Subcutaneous abdominal adipose tissue (tissue), 5 donors: ENCODE measurements around the gene SRC.
A peak's percentile ranks its signal among the peaks of the same experiment; 100 is the strongest.

Experiments
- H3K27ac ChIP-seq: one replicate; pipeline ENCODE4 v1.7.0; 2013; ENCODE audit warnings: low read depth, mild to moderate bottlenecking, inconsistent platforms, low read length, moderate library complexity
- H3K27me3 ChIP-seq, 5 donors: one replicate each; pipeline ENCODE4 v1.7.0; 2013; ENCODE audit warnings: low read length in 5 of 5, inconsistent platforms in 1 of 5; ENCODE audit not compliant: control insufficient read depth in 5 of 5, insufficient read depth in 4 of 5
- H3K36me3 ChIP-seq, 5 donors: one replicate each; pipeline ENCODE4 v1.7.0; 2013; ENCODE audit warnings: low read length in 5 of 5; ENCODE audit not compliant: control insufficient read depth in 5 of 5, insufficient read depth in 5 of 5
- H3K4me1 ChIP-seq, 5 donors: one replicate each; pipeline ENCODE4 v1.7.0; 2013; ENCODE audit warnings: low read length in 5 of 5, mild to moderate bottlenecking in 3 of 5, moderate library complexity in 1 of 5; ENCODE audit not compliant: control insufficient read depth in 5 of 5, insufficient read depth in 5 of 5
- H3K4me3 ChIP-seq, 5 donors: one replicate each; pipeline ENCODE4 v1.7.0; 2013; ENCODE audit warnings: low read length in 5 of 5, low read depth in 1 of 5
- H3K9ac ChIP-seq, 5 donors: one replicate each; pipeline ENCODE4 v1.7.0; 2013; ENCODE audit warnings: low read length in 5 of 5, mild to moderate bottlenecking in 4 of 5, moderate library complexity in 3 of 5
- H3K9me3 ChIP-seq, 5 donors: one replicate each; pipeline ENCODE4 v1.7.0; 2013; ENCODE audit warnings: low read length in 5 of 5; ENCODE audit not compliant: control insufficient read depth in 5 of 5
- donor health status: healthy.
- donor health status: healthy.
- donor health status: healthy.
- donor health status: healthy.
- donor health status: healthy.

SRC gene

GRCh38 chr20:37355252-37356180 is 9.6 kb downstream of the SRC start:
- Histone ChIP-seq H3K4me1 (peaks cover 0 to 39% (median 36%) of the 10 kb centered on the region in 5 donors), H3K9me3 (no peaks in the 10 kb centered on the region), H3K4me3 (no peak overlapping the region), H3K27me3 (no peaks in the 10 kb centered on the region), H3K27ac (no peak overlapping the region), H3K9ac (no peak overlapping the region), H3K36me3 (no peaks in the 10 kb centered on the region)

GRCh38 chr20:37356387-37356786 is 10.4 kb downstream of the SRC start:
- no peaks in the 10 kb centered on the region for H3K36me3 ChIP-seq
- H3K27me3 ChIP-seq = no peaks in the 10 kb centered on the region
- peaks cover 0 to 39% (median 36%) of the 10 kb centered on the region in 5 donors for H3K4me1 ChIP-seq
- peak overlapping the region in 2 of 5 donors; percentile 11 to 49 for H3K9ac ChIP-seq
- H3K9me3 ChIP-seq = no peaks in the 10 kb centered on the region
- peak overlapping the region in 1 of 5 donors; percentile 3 for H3K4me3 ChIP-seq
- no peak overlapping the region for H3K27ac ChIP-seq

- H3K36me3 ChIP-seq = no peaks in the 10 kb centered on the region
- no peaks in the 10 kb centered on the region for H3K9me3 ChIP-seq
- peaks cover 0 to 38% (median 34%) of the 10 kb centered on the region in 5 donors for H3K4me1 ChIP-seq
- H3K27ac ChIP-seq = no peak overlapping the region
- H3K9ac ChIP-seq = peak overlapping the region in 1 of 5 donors; percentile 49
- H3K4me3 ChIP-seq = peak overlapping the region in 1 of 5 donors; percentile 3
- no peaks in the 10 kb centered on the region for H3K27me3 ChIP-seq
These were observed 11.0 kb downstream of the SRC start for GRCh38 chr20:37356961-37357371.

DNA sequence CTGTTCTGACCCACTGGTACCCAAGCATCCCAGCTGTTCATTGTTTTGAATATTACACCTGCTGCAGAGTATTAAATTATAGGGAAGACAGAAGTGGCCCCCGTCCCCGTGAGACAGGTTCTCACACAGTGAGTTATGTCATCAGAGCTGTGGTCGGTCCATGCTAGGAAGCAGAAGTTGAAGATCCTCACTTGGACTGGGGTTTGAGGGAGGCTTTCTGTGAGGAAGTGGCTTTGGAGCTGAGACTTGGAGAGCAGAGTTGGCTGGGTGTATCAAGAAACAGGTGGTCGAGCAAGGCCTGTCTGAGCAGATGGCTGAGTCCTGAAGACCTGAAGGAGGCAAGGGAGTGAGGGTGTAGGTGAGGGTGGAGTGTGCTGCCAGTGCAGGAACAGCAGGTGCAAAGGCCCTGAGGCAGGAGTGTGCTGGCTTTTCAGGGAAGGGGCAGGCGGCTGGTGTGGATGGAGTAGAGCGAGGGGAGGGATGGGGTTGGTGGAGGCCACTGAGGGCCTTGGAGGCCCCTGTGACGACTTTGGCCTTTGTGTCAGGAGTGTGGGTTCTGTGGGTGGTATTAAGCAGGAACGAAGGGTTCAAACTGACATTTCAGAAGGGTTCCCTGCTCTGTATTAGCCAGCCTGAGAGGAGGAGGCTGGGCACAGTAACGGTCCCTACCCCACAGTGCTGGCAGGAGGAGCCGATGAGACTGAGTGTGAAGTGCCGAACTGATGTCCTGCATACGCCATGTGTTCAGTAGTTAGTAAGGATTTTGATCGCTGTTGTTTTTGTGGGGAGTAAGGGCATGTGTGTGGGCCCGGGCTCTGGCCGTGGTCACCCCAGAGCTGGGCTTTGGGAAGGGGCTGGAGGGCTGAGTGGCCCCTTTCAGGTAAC is 11.8 kb downstream of the SRC start:
- H3K9ac ChIP-seq = peak overlapping the region in 1 of 5 donors; percentile 58
- no peaks in the 10 kb centered on the region for H3K27me3 ChIP-seq
- H3K4me1 ChIP-seq = peaks cover 0 to 38% (median 33%) of the 10 kb centered on the region in 5 donors
- no peak overlapping the region for H3K4me3 ChIP-seq
- H3K9me3 ChIP-seq = no peaks in the 10 kb centered on the region
- H3K36me3 ChIP-seq = no peaks in the 10 kb centered on the region
- no peak overlapping the region for H3K27ac ChIP-seq

GRCh38 chr20:37358366-37359150 is 12.6 kb downstream of the SRC start:
- no peaks in the 10 kb centered on the region for H3K36me3 ChIP-seq
- no peak overlapping the region for H3K27ac ChIP-seq
- H3K9ac ChIP-seq = peak overlapping the region in 1 of 5 donors; percentile 58
- peak overlapping the region in 1 of 5 donors; percentile 3 for H3K4me3 ChIP-seq
- peaks cover 0 to 38% (median 33%) of the 10 kb centered on the region in 5 donors for H3K4me1 ChIP-seq
- no peaks in the 10 kb centered on the region for H3K27me3 ChIP-seq
- H3K9me3 ChIP-seq = no peaks in the 10 kb centered on the region

DNA sequence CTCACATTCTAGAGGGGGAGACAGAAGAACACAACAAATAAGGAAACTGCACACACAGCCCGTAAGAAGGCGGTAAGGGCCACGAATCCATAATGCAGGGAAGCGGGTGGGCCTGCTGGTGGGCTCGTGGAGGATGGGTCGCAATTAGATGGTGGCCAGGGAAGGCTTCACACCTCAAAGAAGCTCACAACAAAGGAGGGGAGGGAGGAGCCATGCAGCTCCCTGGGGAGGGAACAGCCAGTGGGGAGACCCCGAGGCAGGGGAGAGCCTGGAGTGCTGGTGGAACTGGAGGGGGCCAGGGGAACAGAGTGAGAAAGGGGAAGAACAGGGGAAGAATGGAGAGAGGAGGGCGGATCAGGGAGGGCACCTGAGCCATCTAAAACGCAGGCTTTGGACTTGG is 13.4 kb downstream of the SRC start:
- H3K36me3 ChIP-seq = peaks cover 0 to 3% (median 0%) of the 10 kb centered on the region in 5 donors
- no peaks in the 10 kb centered on the region for H3K27me3 ChIP-seq
- no peak overlapping the region for H3K9ac ChIP-seq
- H3K9me3 ChIP-seq = no peaks in the 10 kb centered on the region
- no peak overlapping the region for H3K4me3 ChIP-seq
- peaks cover 0 to 38% (median 33%) of the 10 kb centered on the region in 5 donors for H3K4me1 ChIP-seq
- no peak overlapping the region for H3K27ac ChIP-seq

- Histone ChIP-seq H3K36me3 (peaks cover 0 to 3% (median 0%) of the 10 kb centered on the region in 5 donors), H3K9ac (no peak overlapping the region), H3K27me3 (no peaks in the 10 kb centered on the region), H3K9me3 (no peaks in the 10 kb centered on the region), H3K4me1 (peaks cover 0 to 38% (median 33%) of the 10 kb centered on the region in 5 donors), H3K27ac (no peak overlapping the region), H3K4me3 (no peak overlapping the region)
These were observed 13.9 kb downstream of the SRC start for GRCh38 chr20:37359836-37360235.

DNA sequence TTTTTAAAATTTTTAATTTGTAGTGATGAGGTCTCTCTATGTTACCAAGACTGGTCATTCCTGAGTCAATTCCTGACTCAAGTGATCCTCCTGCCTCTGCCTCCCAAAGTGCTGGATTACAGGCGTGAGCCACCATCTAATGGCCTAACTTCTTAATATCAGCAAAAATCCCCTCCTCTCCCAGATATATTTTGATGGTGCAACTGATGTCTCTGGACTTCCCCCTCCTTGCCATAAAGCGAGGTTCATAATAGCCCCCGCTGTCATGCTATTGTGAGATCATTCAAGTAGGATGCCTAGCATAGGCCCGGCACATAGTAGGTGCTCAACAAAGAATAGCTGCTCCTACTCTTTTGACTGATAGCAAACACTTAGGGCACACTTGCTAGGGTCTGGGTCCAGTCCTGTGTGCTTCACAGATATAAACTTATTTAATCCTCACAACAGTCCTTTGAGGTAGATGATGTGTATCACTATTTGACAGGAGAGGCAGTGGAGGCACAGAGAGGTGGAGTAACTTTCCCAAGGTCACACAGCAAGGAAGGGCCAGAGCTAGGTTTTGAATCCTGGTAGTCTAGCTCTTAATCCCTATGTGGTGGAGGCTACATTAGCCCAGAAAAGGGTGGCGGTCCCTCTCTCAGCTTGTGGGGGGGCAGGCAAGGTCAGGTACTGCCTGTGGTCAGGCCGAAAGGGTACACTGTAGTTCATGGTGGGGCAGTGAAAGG is 14.6 kb downstream of the SRC start:
- Histone ChIP-seq H3K27ac (no peak overlapping the region), H3K36me3 (peaks cover 0 to 6% (median under 1%) of the 10 kb centered on the region in 5 donors), H3K4me1 (peaks cover 0 to 38% (median 33%) of the 10 kb centered on the region in 5 donors), H3K9me3 (no peaks in the 10 kb centered on the region), H3K9ac (no peak overlapping the region), H3K4me3 (no peak overlapping the region), H3K27me3 (no peaks in the 10 kb centered on the region)

DNA sequence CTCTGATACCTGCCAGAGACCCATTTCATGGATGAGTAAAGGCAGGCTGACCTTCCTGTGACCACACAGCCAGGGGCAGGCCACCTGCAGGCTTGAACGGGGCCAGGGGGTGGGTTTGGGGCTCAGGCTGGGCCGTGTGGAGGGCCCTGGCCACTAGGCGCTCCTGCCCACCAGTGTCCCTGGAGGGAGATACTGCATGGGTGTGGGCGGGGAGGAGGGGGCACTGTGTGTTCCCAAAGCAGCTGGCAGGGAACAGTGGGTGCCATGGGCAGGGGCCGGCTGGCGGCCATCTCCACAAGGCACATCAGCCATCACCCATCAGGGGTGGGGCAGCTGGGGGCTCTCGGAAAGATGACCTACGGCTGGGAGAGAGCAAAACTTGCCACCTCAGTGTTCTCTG is 15.4 kb downstream of the SRC start:
- H3K36me3 ChIP-seq = peaks cover 0 to 11% (median 7%) of the 10 kb centered on the region in 5 donors
- H3K27me3 ChIP-seq = no peaks in the 10 kb centered on the region
- H3K4me3 ChIP-seq = no peak overlapping the region
- H3K9me3 ChIP-seq = no peaks in the 10 kb centered on the region
- peaks cover 0 to 32% (median 26%) of the 10 kb centered on the region in 5 donors for H3K4me1 ChIP-seq
- no peak overlapping the region for H3K27ac ChIP-seq
- H3K9ac ChIP-seq = no peak overlapping the region
